Measurements from ENCODE around the gene FNDC3A. TPM values are rescaled to one million over a fixed set of nuclear protein-coding genes. Genes with fewer than 3 reads are reported as not detected.

FNDC3A gene
- total RNA-seq, 1 donor from 2014 or later, result 51.9 TPM

DNA sequence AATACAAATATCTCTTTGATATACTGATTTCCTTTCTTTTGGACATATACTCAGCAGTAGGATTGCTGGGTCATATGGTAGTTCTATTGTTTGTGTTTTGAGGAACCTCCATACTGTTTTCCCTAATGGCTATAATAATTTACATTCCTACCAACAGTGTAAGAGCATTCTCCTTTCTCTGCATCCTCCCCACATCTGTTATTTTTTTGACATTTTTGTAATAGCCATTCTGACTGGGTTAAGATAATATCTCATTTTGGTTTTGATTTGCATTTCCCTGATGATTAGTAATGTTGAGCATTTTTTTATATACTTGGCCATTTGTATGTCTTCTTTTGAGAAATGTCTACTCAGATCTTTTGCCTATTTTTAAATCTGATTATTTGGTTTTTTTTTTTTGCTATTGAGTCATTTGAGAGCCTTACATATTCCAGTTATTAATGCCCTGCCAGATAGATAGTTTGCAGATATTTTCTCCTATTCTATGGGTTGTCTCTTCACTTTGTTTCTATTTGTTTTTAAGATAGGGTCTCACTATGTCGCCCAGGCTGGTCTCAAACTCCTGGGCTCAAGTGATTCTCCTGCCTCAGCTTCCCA lies 95.7 kb downstream of the FNDC3A start:
- Mint-ChIP-seq H3K27ac (ENCODE audit: unreplicated experiment) (no peak overlapping the region), H3K27me3 (ENCODE audit: unreplicated experiment) (no peaks in the 10 kb centered on the region), H3K4me3 (ENCODE audit: unreplicated experiment) (no peak overlapping the region), H3K36me3 (ENCODE audit: unreplicated experiment) (no peaks in the 10 kb centered on the region), H3K9me3 (ENCODE audit: unreplicated experiment) (no peaks in the 10 kb centered on the region), H3K4me1 (ENCODE audit: unreplicated experiment) (peaks cover 12% of the 10 kb centered on the region)
- TF ChIP-seq CTCF (IDR thresholded peaks at IDR 0.05), result no peak
- DNase-seq (ENCODE audit: extremely low spot score, unreplicated experiment), result no peak

GRCh38 chr13:49082653-49083536 lies 107.2 kb downstream of the FNDC3A start:
- Mint-ChIP-seq H3K36me3 (ENCODE audit: unreplicated experiment) (peaks cover 6% of the 10 kb centered on the region), H3K27me3 (ENCODE audit: unreplicated experiment) (no peaks in the 10 kb centered on the region), H3K27ac (ENCODE audit: unreplicated experiment) (no peak overlapping the region), H3K4me1 (ENCODE audit: unreplicated experiment) (no peaks in the 10 kb centered on the region), H3K4me3 (ENCODE audit: unreplicated experiment) (no peak overlapping the region), H3K9me3 (ENCODE audit: unreplicated experiment) (no peaks in the 10 kb centered on the region)
- DNase-seq (ENCODE audit: extremely low spot score, unreplicated experiment), result no peak
- no peak for TF ChIP-seq CTCF (IDR thresholded peaks at IDR 0.05)

- H3K4me3 Mint-ChIP-seq (ENCODE audit: unreplicated experiment), result no peak overlapping the region
- no peak overlapping the region for H3K27ac Mint-ChIP-seq (ENCODE audit: unreplicated experiment)
- no peaks in the 10 kb centered on the region for H3K27me3 Mint-ChIP-seq (ENCODE audit: unreplicated experiment)
- no peaks in the 10 kb centered on the region for H3K9me3 Mint-ChIP-seq (ENCODE audit: unreplicated experiment)
- peaks cover 9% of the 10 kb centered on the region for H3K36me3 Mint-ChIP-seq (ENCODE audit: unreplicated experiment)
- no peak for DNase-seq (ENCODE audit: extremely low spot score, unreplicated experiment)
- no peaks in the 10 kb centered on the region for H3K4me1 Mint-ChIP-seq (ENCODE audit: unreplicated experiment)
- no peak for TF ChIP-seq CTCF (IDR thresholded peaks at IDR 0.05)
These were observed 109.2 kb downstream of the FNDC3A start for GRCh38 chr13:49084961-49085360.

- no peaks in the 10 kb centered on the region for H3K4me1 Mint-ChIP-seq (ENCODE audit: unreplicated experiment)
- DNase-seq (ENCODE audit: extremely low spot score, unreplicated experiment), result no peak
- H3K27ac Mint-ChIP-seq (ENCODE audit: unreplicated experiment), result no peak overlapping the region
- peaks cover 6% of the 10 kb centered on the region for H3K36me3 Mint-ChIP-seq (ENCODE audit: unreplicated experiment)
- no peaks in the 10 kb centered on the region for H3K27me3 Mint-ChIP-seq (ENCODE audit: unreplicated experiment)
- no peak for TF ChIP-seq CTCF (IDR thresholded peaks at IDR 0.05)
- no peak overlapping the region for H3K4me3 Mint-ChIP-seq (ENCODE audit: unreplicated experiment)
- no peaks in the 10 kb centered on the region for H3K9me3 Mint-ChIP-seq (ENCODE audit: unreplicated experiment)
These were observed 111.0 kb downstream of the FNDC3A start for GRCh38 chr13:49086722-49087121.

- H3K36me3 Mint-ChIP-seq (ENCODE audit: unreplicated experiment), result peaks cover 3% of the 10 kb centered on the region
- H3K27me3 Mint-ChIP-seq (ENCODE audit: unreplicated experiment), result no peaks in the 10 kb centered on the region
- no peak for DNase-seq (ENCODE audit: extremely low spot score, unreplicated experiment)
- no peaks in the 10 kb centered on the region for H3K9me3 Mint-ChIP-seq (ENCODE audit: unreplicated experiment)
- H3K27ac Mint-ChIP-seq (ENCODE audit: unreplicated experiment), result no peak overlapping the region
- TF ChIP-seq CTCF (IDR thresholded peaks at IDR 0.05), result no peak
- peaks cover 18% of the 10 kb centered on the region for H3K4me1 Mint-ChIP-seq (ENCODE audit: unreplicated experiment)
- no peak overlapping the region for H3K4me3 Mint-ChIP-seq (ENCODE audit: unreplicated experiment)
These were observed 117.7 kb downstream of the FNDC3A start for GRCh38 chr13:49093376-49093775.
